RWPE1 (cell line): ENCODE measurements around the gene ANG.

Experiments
- CTCF ChIA-PET: fragments of 350-600 bp; sonication (Branson Sonifier 250); formaldehyde crosslinking; extraction: SDS; loops from one replicate; lab custom pipeline; 2021; lab: Yijun Ruan, JAX
- POLR2A ChIA-PET: fragments of 400-600 bp; formaldehyde crosslinking; extraction: SDS; loops from one replicate; lab custom pipeline; 2020; ENCODE audit warnings: antibody characterized with exemption; ENCODE audit not compliant: low non-redundant PET; lab: Yijun Ruan, JAX
- DNase-seq: peaks from one replicate; pipeline ENCODE4 v3.0.0; 2012; ENCODE audit warnings: low spot score
- H3K27ac ChIP-seq: fragments of 450-650 bp; 2 replicates; pipeline ENCODE4 v1.5.1; 2017
- CTCF ChIP-seq: fragments of 450-650 bp; conservative IDR thresholded peaks from 2 replicates; pipeline ENCODE4 v1.5.1; 2017; ENCODE audit warnings: low read depth, mild to moderate bottlenecking

The ANG gene

GRCh38 chr14:20706657-20707355, 18.2 kb downstream of the ANG start:
- ChIA-PET CTCF (no interaction called here), POLR2A (no interaction called here)
- no peak overlapping the region for H3K27ac ChIP-seq
- no peak for TF ChIP-seq CTCF
- DNase-seq, result no peak

- H3K27ac ChIP-seq, result no peak overlapping the region
- ChIA-PET CTCF (no interaction called here), POLR2A (no interaction called here)
- TF ChIP-seq CTCF, result no peak
- no peak for DNase-seq
These were observed 19.1 kb downstream of the ANG start for GRCh38 chr14:20707622-20708021.

- H3K27ac ChIP-seq, result no peak overlapping the region
- ChIA-PET CTCF (interaction anchor here (0.5 kb wide), 1 partner anchor 13 kb away, joined by 3 read pairs; no protein-coding TSS in a partner anchor), POLR2A (no interaction called here)
- no peak for DNase-seq
- no peak for TF ChIP-seq CTCF
These were observed 22.7 kb downstream of the ANG start for GRCh38 chr14:20711261-20711660.

- no peak for TF ChIP-seq CTCF
- CTCF ChIA-PET, result no interaction called here
- POLR2A ChIA-PET, result no interaction called here
- DNase-seq, result no peak
- no peak overlapping the region for H3K27ac ChIP-seq
These were observed 23.1 kb downstream of the ANG start for GRCh38 chr14:20711685-20712084.

- DNase-seq, result peak; percentile 12
- H3K27ac ChIP-seq, result no peak overlapping the region
- TF ChIP-seq CTCF, result no peak
- ChIA-PET POLR2A (no interaction called here), CTCF (no interaction called here)
These were observed 24.3 kb downstream of the ANG start for GRCh38 chr14:20712904-20713303.

GRCh38 chr14:20714593-20715250, 26.2 kb downstream of the ANG start:
- TF ChIP-seq CTCF, result no peak
- H3K27ac ChIP-seq, result no peak overlapping the region
- CTCF ChIA-PET, result no interaction called here
- peak; percentile 77 for DNase-seq
- POLR2A ChIA-PET, result no interaction called here
